Fibroblast of the aortic adventitia (primary cell): ENCODE measurements around the gene PPARG. TPM values are rescaled to one million over a fixed set of nuclear protein-coding genes. Genes with fewer than 3 reads are reported as not detected.

Source experiments
- DNase-seq: peaks from one replicate; pipeline ENCODE4 v3.0.0-alpha.2; 2010; ENCODE audit warnings: low read depth
- H3K4me3 ChIP-seq: 2 replicates; pipeline ENCODE4 v1.5.1; 2011; ENCODE audit warnings: low read depth, mild to moderate bottlenecking, control low read depth, low read length, moderate library complexity
- total RNA-seq: library from RNA; depleted of rRNA; stranded (reverse); fragments of >200 nt; gene quantifications from 2 replicates; pipeline ENCODE4 v1.2.3, GENCODE V29; 2012; ENCODE audit warnings: low replicate concordance
- TF ChIP-seq, protein P1 (sequence below): IDR thresholded peaks from 2 replicates; pipeline ENCODE4 v1.5.1; 2011; ENCODE audit warnings: mild to moderate bottlenecking, low read length, control low read depth, inconsistent platforms; ENCODE audit not compliant: insufficient read depth

PPARG gene
- total RNA-seq, 1 donor = 39.4 TPM

DNA sequence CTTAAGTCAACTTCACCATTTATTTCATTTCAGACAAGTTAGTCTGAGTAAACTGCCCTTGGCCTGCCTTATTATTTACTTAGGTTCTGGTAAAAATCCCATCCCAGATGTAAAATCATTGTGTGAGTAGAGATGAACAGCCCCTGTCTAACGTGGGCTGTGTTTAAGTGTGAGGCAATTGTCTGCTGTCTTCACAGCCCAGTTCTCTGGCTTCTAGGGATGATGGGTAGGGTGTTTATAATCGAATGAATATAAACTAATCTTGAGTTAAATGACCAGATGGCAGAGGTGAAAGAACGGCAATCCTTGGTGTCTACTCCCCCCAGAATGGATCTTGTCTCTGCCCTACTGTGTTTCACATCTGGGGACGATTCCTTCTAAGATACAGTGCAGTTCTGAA lies 20.8 kb downstream of the PPARG start:
- H3K4me3 ChIP-seq = no peak overlapping the region
- TF ChIP-seq, protein P1, sequence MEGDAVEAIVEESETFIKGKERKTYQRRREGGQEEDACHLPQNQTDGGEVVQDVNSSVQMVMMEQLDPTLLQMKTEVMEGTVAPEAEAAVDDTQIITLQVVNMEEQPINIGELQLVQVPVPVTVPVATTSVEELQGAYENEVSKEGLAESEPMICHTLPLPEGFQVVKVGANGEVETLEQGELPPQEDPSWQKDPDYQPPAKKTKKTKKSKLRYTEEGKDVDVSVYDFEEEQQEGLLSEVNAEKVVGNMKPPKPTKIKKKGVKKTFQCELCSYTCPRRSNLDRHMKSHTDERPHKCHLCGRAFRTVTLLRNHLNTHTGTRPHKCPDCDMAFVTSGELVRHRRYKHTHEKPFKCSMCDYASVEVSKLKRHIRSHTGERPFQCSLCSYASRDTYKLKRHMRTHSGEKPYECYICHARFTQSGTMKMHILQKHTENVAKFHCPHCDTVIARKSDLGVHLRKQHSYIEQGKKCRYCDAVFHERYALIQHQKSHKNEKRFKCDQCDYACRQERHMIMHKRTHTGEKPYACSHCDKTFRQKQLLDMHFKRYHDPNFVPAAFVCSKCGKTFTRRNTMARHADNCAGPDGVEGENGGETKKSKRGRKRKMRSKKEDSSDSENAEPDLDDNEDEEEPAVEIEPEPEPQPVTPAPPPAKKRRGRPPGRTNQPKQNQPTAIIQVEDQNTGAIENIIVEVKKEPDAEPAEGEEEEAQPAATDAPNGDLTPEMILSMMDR = no peak
- no peak for DNase-seq

- peak; percentile 22 for DNase-seq
- TF ChIP-seq, protein P1 = no peak
Measured at GRCh38 chr3:12312010-12312409, 23.1 kb downstream of the PPARG start.

GRCh38 chr3:12313519-12313918 lies 24.6 kb downstream of the PPARG start:
- H3K4me3 ChIP-seq = no peak overlapping the region
- TF ChIP-seq, protein P1 = no peak
- no peak for DNase-seq

More at GRCh38 chr3:12312010-12312409, 23.1 kb downstream of the PPARG start:
- no peak overlapping the region for H3K4me3 ChIP-seq

GRCh38 chr3:12316253-12316652 lies 27.4 kb downstream of the PPARG start:
- TF ChIP-seq, protein P1 = no peak
- no peak for DNase-seq

DNA sequence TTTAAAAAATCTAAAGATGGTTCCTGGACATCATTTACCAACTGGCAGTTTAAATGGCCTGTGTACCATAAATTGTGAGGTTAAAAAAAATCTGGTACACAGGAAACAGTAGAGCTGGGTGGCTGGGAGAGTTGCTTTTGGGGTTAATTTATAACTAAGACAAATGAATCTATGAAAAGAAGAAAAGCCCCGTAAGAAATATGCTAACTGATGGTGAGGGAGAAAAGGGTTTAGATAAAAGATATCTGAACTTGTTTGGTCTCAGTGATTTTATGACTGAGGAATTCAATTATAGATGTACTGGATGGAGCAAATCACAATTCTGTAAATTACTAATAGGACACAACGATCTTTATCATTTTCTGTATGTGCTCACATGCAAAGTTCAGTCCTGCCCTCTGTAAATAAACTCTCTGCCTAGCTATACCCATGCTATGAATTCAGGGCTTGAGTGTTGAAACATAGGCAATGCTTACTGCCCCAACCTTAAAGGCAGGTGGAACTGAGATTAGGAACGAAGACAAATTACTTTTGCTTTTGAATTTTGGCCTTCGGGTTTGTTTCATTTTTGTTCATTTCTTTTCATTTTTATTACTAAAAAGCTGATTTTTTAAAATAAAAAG lies 28.0 kb downstream of the PPARG start:
- no peak for DNase-seq
- no peak overlapping the region for H3K4me3 ChIP-seq
- TF ChIP-seq, protein P1 = no peak

More at GRCh38 chr3:12316253-12316652, 27.4 kb downstream of the PPARG start:
- H3K4me3 ChIP-seq = no peak overlapping the region

DNA sequence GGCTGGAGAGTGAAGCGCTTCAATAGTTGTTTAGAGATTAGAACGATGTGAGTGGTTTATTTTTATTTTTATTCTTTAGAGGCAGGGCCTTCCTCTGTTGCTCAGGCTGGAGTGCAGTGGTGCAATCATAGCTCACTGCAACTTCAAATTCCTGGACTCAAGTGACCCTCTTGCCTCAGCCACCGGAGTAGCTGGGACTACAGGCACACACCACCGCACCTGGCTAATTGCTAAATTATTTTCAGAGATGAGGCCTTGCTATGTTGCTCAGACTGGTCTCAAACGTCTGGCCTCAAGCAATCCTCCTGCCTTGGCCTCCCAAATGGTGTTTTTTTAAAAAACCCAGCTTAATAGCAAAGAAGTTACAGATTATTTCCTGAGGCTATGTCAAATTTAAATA lies 29.0 kb downstream of the PPARG start:
- H3K4me3 ChIP-seq = no peak overlapping the region
- DNase-seq = no peak
- TF ChIP-seq, protein P1 = no peak
